GM04503 (cell line): ENCODE measurements around the gene PAWR.

ENCODE experiments used
- DNase-seq: peaks from one replicate; pipeline ENCODE4 v3.0.0-alpha.2; 2012; ENCODE audit warnings: low read depth

The PAWR gene

GRCh38 chr12:79690638-79691510, at the start of gene PAWR:
Gene PAWR (minus strand): TSS chr12:79690964. CDS start chr12:79690244, 720 bp downstream.
- DNase-seq, result peak; percentile 73

- no peak for DNase-seq
Measured at GRCh38 chr12:79737875-79738718, 47.3 kb upstream of the PAWR start.

GRCh38 chr12:79732638-79733037, 41.9 kb upstream of the PAWR start:
- DNase-seq, result no peak

- peak; percentile 45 for DNase-seq
Measured at GRCh38 chr12:79725987-79726386, 35.2 kb upstream of the PAWR start.

- DNase-seq, result no peak
Measured at GRCh38 chr12:79717006-79717405, 26.2 kb upstream of the PAWR start.

- DNase-seq, result no peak
Measured at GRCh38 chr12:79715308-79715707, 24.5 kb upstream of the PAWR start.

- DNase-seq, result no peak
Measured at GRCh38 chr12:79710707-79711483, 20.1 kb upstream of the PAWR start.

- no peak for DNase-seq
Measured at GRCh38 chr12:79707830-79708229, 17.1 kb upstream of the PAWR start.

GRCh38 chr12:79706676-79707075, 15.9 kb upstream of the PAWR start:
- no peak for DNase-seq

GRCh38 chr12:79706156-79706555, 15.4 kb upstream of the PAWR start:
- no peak for DNase-seq

GRCh38 chr12:79698966-79699365, 8.2 kb upstream of the PAWR start:
- DNase-seq, result no peak

- no peak for DNase-seq
Measured at GRCh38 chr12:79696416-79696815, 5.7 kb upstream of the PAWR start.

- no peak for DNase-seq
Measured at GRCh38 chr12:79692860-79693577, 2.3 kb upstream of the PAWR start.

GRCh38 chr12:79691511-79692248, 916 bp upstream of the PAWR start:
- DNase-seq, result no peak

- no peak for DNase-seq
Measured at GRCh38 chr12:79690142-79690637, 574 bp downstream of the PAWR start.

GRCh38 chr12:79689477-79690141, 1.2 kb downstream of the PAWR start:
- DNase-seq, result no peak

GRCh38 chr12:79689061-79689476, 1.7 kb downstream of the PAWR start:
- no peak for DNase-seq

- DNase-seq, result no peak
Measured at GRCh38 chr12:79688376-79689060, 2.2 kb downstream of the PAWR start.

GRCh38 chr12:79687711-79688260, 3.0 kb downstream of the PAWR start:
- DNase-seq, result no peak
